ENCODE data around the gene CACHD1.

DNA sequence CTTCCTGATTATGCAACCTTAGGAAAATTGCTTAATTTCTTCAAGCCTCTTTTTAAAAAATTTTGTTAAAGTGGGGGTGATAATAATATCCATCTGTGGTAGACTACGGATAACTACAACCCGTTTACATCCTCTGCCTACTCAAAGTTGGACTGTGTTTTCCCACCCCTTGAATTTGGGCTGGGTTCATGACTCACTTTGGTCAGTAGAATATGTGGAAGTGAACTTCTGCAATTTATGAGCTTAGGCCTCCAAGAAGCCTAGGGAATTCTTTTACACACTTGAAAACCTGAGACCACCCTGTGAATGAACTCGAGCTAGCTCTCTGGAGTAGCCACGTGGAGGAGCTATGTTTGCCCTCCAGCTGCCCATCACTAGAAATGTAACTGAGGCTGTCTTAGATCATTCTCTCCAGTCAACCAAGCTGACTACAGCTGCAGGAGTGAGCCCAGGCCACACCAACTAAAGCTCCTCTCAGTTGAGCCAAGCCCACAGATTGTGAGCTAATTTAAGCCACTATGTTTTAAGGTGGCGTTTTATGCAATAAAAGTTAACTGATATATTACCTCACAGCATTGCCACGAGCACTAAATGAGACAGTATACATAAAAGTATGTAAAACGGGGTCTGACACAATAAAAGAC, 29.6 kb upstream of the CACHD1 start:
- TF ChIP-seq, protein P1, sequence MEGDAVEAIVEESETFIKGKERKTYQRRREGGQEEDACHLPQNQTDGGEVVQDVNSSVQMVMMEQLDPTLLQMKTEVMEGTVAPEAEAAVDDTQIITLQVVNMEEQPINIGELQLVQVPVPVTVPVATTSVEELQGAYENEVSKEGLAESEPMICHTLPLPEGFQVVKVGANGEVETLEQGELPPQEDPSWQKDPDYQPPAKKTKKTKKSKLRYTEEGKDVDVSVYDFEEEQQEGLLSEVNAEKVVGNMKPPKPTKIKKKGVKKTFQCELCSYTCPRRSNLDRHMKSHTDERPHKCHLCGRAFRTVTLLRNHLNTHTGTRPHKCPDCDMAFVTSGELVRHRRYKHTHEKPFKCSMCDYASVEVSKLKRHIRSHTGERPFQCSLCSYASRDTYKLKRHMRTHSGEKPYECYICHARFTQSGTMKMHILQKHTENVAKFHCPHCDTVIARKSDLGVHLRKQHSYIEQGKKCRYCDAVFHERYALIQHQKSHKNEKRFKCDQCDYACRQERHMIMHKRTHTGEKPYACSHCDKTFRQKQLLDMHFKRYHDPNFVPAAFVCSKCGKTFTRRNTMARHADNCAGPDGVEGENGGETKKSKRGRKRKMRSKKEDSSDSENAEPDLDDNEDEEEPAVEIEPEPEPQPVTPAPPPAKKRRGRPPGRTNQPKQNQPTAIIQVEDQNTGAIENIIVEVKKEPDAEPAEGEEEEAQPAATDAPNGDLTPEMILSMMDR (IDR thresholded peaks at IDR 0.05 in 2 of 3, conservative IDR thresholded peaks at IDR 0.05 in 1 of 3; ENCODE audit: borderline replicate concordance in 1 of 3, insufficient read depth in 1 of 3, low read depth in 2 of 3, low read length in 2 of 3) = no peak
- TF ChIP-seq EGR1 (IDR thresholded peaks at IDR 0.05; ENCODE audit: low read depth) = no peak
- no peak for TF ChIP-seq POLR2A (IDR thresholded peaks at IDR 0.05; ENCODE audit: borderline replicate concordance, extremely low read depth, insufficient read depth, insufficient read length)
- no peak for TF ChIP-seq ELF1 (IDR thresholded peaks at IDR 0.05; ENCODE audit: borderline replicate concordance, low read depth)
- no peak for TF ChIP-seq CEBPB (IDR thresholded peaks at IDR 0.05; ENCODE audit: low read depth)
- no peak for TF ChIP-seq SRF (IDR thresholded peaks at IDR 0.05; ENCODE audit: low read depth)
- no peak for TF ChIP-seq EZH2 (IDR thresholded peaks at IDR 0.05)
- TF ChIP-seq, protein P2, sequence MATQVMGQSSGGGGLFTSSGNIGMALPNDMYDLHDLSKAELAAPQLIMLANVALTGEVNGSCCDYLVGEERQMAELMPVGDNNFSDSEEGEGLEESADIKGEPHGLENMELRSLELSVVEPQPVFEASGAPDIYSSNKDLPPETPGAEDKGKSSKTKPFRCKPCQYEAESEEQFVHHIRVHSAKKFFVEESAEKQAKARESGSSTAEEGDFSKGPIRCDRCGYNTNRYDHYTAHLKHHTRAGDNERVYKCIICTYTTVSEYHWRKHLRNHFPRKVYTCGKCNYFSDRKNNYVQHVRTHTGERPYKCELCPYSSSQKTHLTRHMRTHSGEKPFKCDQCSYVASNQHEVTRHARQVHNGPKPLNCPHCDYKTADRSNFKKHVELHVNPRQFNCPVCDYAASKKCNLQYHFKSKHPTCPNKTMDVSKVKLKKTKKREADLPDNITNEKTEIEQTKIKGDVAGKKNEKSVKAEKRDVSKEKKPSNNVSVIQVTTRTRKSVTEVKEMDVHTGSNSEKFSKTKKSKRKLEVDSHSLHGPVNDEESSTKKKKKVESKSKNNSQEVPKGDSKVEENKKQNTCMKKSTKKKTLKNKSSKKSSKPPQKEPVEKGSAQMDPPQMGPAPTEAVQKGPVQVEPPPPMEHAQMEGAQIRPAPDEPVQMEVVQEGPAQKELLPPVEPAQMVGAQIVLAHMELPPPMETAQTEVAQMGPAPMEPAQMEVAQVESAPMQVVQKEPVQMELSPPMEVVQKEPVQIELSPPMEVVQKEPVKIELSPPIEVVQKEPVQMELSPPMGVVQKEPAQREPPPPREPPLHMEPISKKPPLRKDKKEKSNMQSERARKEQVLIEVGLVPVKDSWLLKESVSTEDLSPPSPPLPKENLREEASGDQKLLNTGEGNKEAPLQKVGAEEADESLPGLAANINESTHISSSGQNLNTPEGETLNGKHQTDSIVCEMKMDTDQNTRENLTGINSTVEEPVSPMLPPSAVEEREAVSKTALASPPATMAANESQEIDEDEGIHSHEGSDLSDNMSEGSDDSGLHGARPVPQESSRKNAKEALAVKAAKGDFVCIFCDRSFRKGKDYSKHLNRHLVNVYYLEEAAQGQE (IDR thresholded peaks at IDR 0.05; ENCODE audit: low read depth) = no peak
- TF ChIP-seq, protein P3, sequence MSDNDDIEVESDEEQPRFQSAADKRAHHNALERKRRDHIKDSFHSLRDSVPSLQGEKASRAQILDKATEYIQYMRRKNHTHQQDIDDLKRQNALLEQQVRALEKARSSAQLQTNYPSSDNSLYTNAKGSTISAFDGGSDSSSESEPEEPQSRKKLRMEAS (IDR thresholded peaks at IDR 0.05) = no peak
- TF ChIP-seq ZFX (IDR thresholded peaks at IDR 0.05) = no peak
- no peak for TF ChIP-seq JUND (IDR thresholded peaks at IDR 0.05)
- TF ChIP-seq RAD21 (IDR thresholded peaks at IDR 0.05; ENCODE audit: low read depth) = no peak
- no peak for TF ChIP-seq POLR2AphosphoS5 (IDR thresholded peaks at IDR 0.05; ENCODE audit: low read depth, low read length)
- no peak for TF ChIP-seq SP1 (IDR thresholded peaks at IDR 0.05; ENCODE audit: low read depth)

Data from HCT116 (cell line).